Loucy (cell line): ENCODE data around the gene DCAF6.

Experiments
- H2AFZ ChIP-seq: fragments of 200-600 bp; sonication (generic); 2 replicates; pipeline ENCODE4 v1.6.0; 2016; ENCODE audit warnings: antibody characterized with exemption, mild to moderate bottlenecking, low read length, moderate library complexity
- H3F3A ChIP-seq: fragments of 200-600 bp; 2 replicates; pipeline ENCODE4 v1.6.0; 2016; ENCODE audit warnings: antibody characterized with exemption, low read depth, mild to moderate bottlenecking
- H3K27me3 ChIP-seq: fragments of 200-600 bp; sonication (generic); 2 replicates; pipeline ENCODE4 v1.6.1; 2014; ENCODE audit warnings: low read length, mild to moderate bottlenecking; ENCODE audit not compliant: insufficient read depth, poor library complexity, severe bottlenecking
- H3K36me3 ChIP-seq: fragments of 200-600 bp; sonication (generic); 2 replicates; pipeline ENCODE4 v1.6.1; 2016; ENCODE audit warnings: low read length; ENCODE audit not compliant: insufficient read depth
- H3K4me1 ChIP-seq: fragments of 200-600 bp; sonication (generic); 2 replicates; pipeline ENCODE4 v1.5.1; 2014; ENCODE audit warnings: low read length, mild to moderate bottlenecking; ENCODE audit not compliant: insufficient read depth, poor library complexity, severe bottlenecking
- H3K4me2 ChIP-seq: fragments of 200-600 bp; sonication (generic); 2 replicates; pipeline ENCODE4 v1.6.0; 2014; ENCODE audit warnings: antibody characterized with exemption, low read length, low read depth, mild to moderate bottlenecking; ENCODE audit not compliant: poor library complexity, severe bottlenecking
- H3K4me3 ChIP-seq: fragments of 200-600 bp; sonication (generic); 2 replicates; pipeline ENCODE4 v1.5.1; 2014; ENCODE audit warnings: low read length, mild to moderate bottlenecking, mixed read lengths; ENCODE audit not compliant: poor library complexity, severe bottlenecking
- H3K79me2 ChIP-seq: fragments of 200-600 bp; sonication (generic); 2 replicates; pipeline ENCODE4 v1.6.1; 2014; ENCODE audit warnings: low read length; ENCODE audit not compliant: insufficient read depth
- H3K9ac ChIP-seq: fragments of 200-600 bp; sonication (generic); 2 replicates; pipeline ENCODE4 v1.6.0; 2014; ENCODE audit warnings: mild to moderate bottlenecking, low read depth, low read length, moderate library complexity; ENCODE audit not compliant: poor library complexity, severe bottlenecking
- H3K9me2 ChIP-seq: fragments of 200-600 bp; sonication (generic); replicated peaks from 2 replicates; pipeline ENCODE4 v1.6.1; 2016; ENCODE audit warnings: low read depth, low read length, mixed read lengths
- H3K9me3 ChIP-seq: fragments of 200-600 bp; sonication (generic); 2 replicates; pipeline ENCODE4 v1.6.1; 2014; ENCODE audit warnings: mild to moderate bottlenecking, antibody characterized with exemption, low read length, low read depth; ENCODE audit not compliant: insufficient read depth
- H4K20me1 ChIP-seq: fragments of 200-600 bp; sonication (generic); 2 replicates; pipeline ENCODE4 v1.6.0; 2014; ENCODE audit warnings: antibody characterized with exemption, low read length, mild to moderate bottlenecking; ENCODE audit not compliant: insufficient read depth, poor library complexity, severe bottlenecking
- CTCF ChIP-seq: fragments of 200-600 bp; sonication (generic); conservative IDR thresholded peaks from 2 replicates; pipeline ENCODE4 v1.5.1; 2014; ENCODE audit warnings: mild to moderate bottlenecking, antibody characterized with exemption, low read length
- EZH2phosphoT487 ChIP-seq: fragments of 200-600 bp; IDR thresholded peaks from 2 replicates; pipeline ENCODE4 v1.6.1; 2018; ENCODE audit warnings: antibody characterized with exemption, mild to moderate bottlenecking, moderate library complexity, borderline replicate concordance

Gene DCAF6

GRCh38 chr1:168007691-168008090 lies 71.2 kb downstream of the DCAF6 start:
- no peaks in the 10 kb centered on the region for H3K4me1 ChIP-seq
- H3K9ac ChIP-seq, result no peak overlapping the region
- TF ChIP-seq EZH2phosphoT487 (no peak), CTCF (no peak)
- H3K9me2 ChIP-seq, result no peaks in the 10 kb centered on the region
- H3K4me2 ChIP-seq, result no peak overlapping the region
- peaks cover 3% of the 10 kb centered on the region for H4K20me1 ChIP-seq
- peaks cover 36% of the 10 kb centered on the region for H3K36me3 ChIP-seq
- H3K27me3 ChIP-seq, result no peaks in the 10 kb centered on the region
- H3F3A ChIP-seq, result no peaks in the 10 kb centered on the region
- no peak overlapping the region for H3K4me3 ChIP-seq
- no peaks in the 10 kb centered on the region for H3K79me2 ChIP-seq
- no peak overlapping the region for H2AFZ ChIP-seq
- no peaks in the 10 kb centered on the region for H3K9me3 ChIP-seq

GRCh38 chr1:168008595-168008994 lies 72.1 kb downstream of the DCAF6 start:
- TF ChIP-seq EZH2phosphoT487 (no peak), CTCF (no peak)
- Histone ChIP-seq H3K9me2 (no peaks in the 10 kb centered on the region), H3K27me3 (no peaks in the 10 kb centered on the region)

GRCh38 chr1:168009322-168009721 lies 72.8 kb downstream of the DCAF6 start:
- Histone ChIP-seq H3K79me2 (no peaks in the 10 kb centered on the region), H3K27me3 (no peaks in the 10 kb centered on the region), H3F3A (no peaks in the 10 kb centered on the region), H3K9ac (no peak overlapping the region), H3K9me3 (no peaks in the 10 kb centered on the region), H2AFZ (no peak overlapping the region), H3K36me3 (peaks cover 30% of the 10 kb centered on the region), H3K4me1 (no peaks in the 10 kb centered on the region), H3K4me3 (no peak overlapping the region), H3K4me2 (no peak overlapping the region), H3K9me2 (no peaks in the 10 kb centered on the region), H4K20me1 (peaks cover 3% of the 10 kb centered on the region)
- TF ChIP-seq EZH2phosphoT487 (no peak), CTCF (no peak)

More at GRCh38 chr1:168008595-168008994, 72.1 kb downstream of the DCAF6 start:
- Histone ChIP-seq H3K4me1 (no peaks in the 10 kb centered on the region), H3K79me2 (no peaks in the 10 kb centered on the region), H3K4me3 (no peak overlapping the region), H3K9me3 (no peaks in the 10 kb centered on the region), H3K9ac (no peak overlapping the region), H3K4me2 (no peak overlapping the region), H2AFZ (no peak overlapping the region), H3F3A (no peaks in the 10 kb centered on the region), H4K20me1 (peaks cover 3% of the 10 kb centered on the region), H3K36me3 (peaks cover 36% of the 10 kb centered on the region)
